Activated T-helper 2 cell treated with anti-CD3 and anti-CD28 coated beads, Interferon-gamma antibody, Interleukin-2, Interleukin-4, amounts not matched to agents 10 μg/mL and 5 μg/mL and 100 μg/mL, durations not matched to agents 14 hours and 24 hours and 36 hours (primary cell): ENCODE data around the gene SKOR1. TPM values are rescaled to one million over a fixed set of nuclear protein-coding genes. Genes with fewer than 3 reads are reported as not detected.

ENCODE experiments used
- DNase-seq: peaks from one replicate; pipeline ENCODE4 v3.0.0; 2021; ENCODE audit warnings: low spot score
- H3K27ac Mint-ChIP-seq: one replicate; pipeline ENCODE4 v1.8.0; 2021; ENCODE audit warnings: mixed read lengths
- H3K27me3 Mint-ChIP-seq: one replicate; pipeline ENCODE4 v1.8.0; 2021; ENCODE audit warnings: low read depth, mixed read lengths
- H3K36me3 Mint-ChIP-seq: one replicate; pipeline ENCODE4 v1.8.0; 2021; ENCODE audit warnings: low read depth, mixed read lengths
- H3K4me1 Mint-ChIP-seq: one replicate; pipeline ENCODE4 v1.8.0; 2021; ENCODE audit warnings: low read depth, mixed read lengths
- H3K4me3 Mint-ChIP-seq: one replicate; pipeline ENCODE4 v1.8.0; 2021; ENCODE audit warnings: low read depth, mild to moderate bottlenecking, moderate library complexity, mixed read lengths
- H3K9me3 Mint-ChIP-seq: one replicate; pipeline ENCODE4 v1.8.0; 2021; ENCODE audit warnings: mixed read lengths
- intact Hi-C: fragments of 100-400 bp; cut with micrococcal nuclease; formaldehyde crosslinking; loops from one replicate; pipeline ENCODE4 v1.15.1; 2023
- total RNA-seq: library from RNA; stranded (reverse); gene quantifications from 2 replicates; pipeline ENCODE4 v1.2.3, GENCODE V29; 2022

The SKOR1 gene
- total RNA-seq, 1 donor from 2014 or later, result 0.21 TPM

GRCh38 chr15:67801926-67802914 is 23.1 kb upstream of the SKOR1 start:
- DNase-seq, result no peak
- no peak overlapping the region for H3K27ac Mint-ChIP-seq
- H3K9me3 Mint-ChIP-seq, result no peaks in the 10 kb centered on the region
- intact Hi-C loops, result no loop called here
- no peaks in the 10 kb centered on the region for H3K36me3 Mint-ChIP-seq
- no peak overlapping the region for H3K4me3 Mint-ChIP-seq
- no peaks in the 10 kb centered on the region for H3K27me3 Mint-ChIP-seq
- H3K4me1 Mint-ChIP-seq, result no peaks in the 10 kb centered on the region

- H3K27me3 Mint-ChIP-seq, result no peaks in the 10 kb centered on the region
- no peaks in the 10 kb centered on the region for H3K36me3 Mint-ChIP-seq
- DNase-seq, result no peak
- H3K9me3 Mint-ChIP-seq, result no peaks in the 10 kb centered on the region
- H3K4me1 Mint-ChIP-seq, result no peaks in the 10 kb centered on the region
- H3K4me3 Mint-ChIP-seq, result no peak overlapping the region
- no peak overlapping the region for H3K27ac Mint-ChIP-seq
- intact Hi-C loops, result no loop called here
Measured at GRCh38 chr15:67803299-67803698, 22.0 kb upstream of the SKOR1 start.

- H3K36me3 Mint-ChIP-seq, result no peaks in the 10 kb centered on the region
- H3K27ac Mint-ChIP-seq, result no peak overlapping the region
- DNase-seq, result no peak
- H3K27me3 Mint-ChIP-seq, result no peaks in the 10 kb centered on the region
- intact Hi-C loops, result no loop called here
- H3K4me1 Mint-ChIP-seq, result no peaks in the 10 kb centered on the region
- H3K9me3 Mint-ChIP-seq, result no peaks in the 10 kb centered on the region
- no peak overlapping the region for H3K4me3 Mint-ChIP-seq
Measured at GRCh38 chr15:67803996-67804843, 21.1 kb upstream of the SKOR1 start.

GRCh38 chr15:67805008-67805665 is 20.2 kb upstream of the SKOR1 start:
- Mint-ChIP-seq H3K9me3 (no peaks in the 10 kb centered on the region), H3K4me1 (no peaks in the 10 kb centered on the region), H3K4me3 (no peak overlapping the region), H3K27me3 (no peaks in the 10 kb centered on the region), H3K36me3 (no peaks in the 10 kb centered on the region), H3K27ac (no peak overlapping the region)
- intact Hi-C loops, result no loop called here
- DNase-seq, result no peak

- Mint-ChIP-seq H3K4me3 (no peak overlapping the region), H3K36me3 (no peaks in the 10 kb centered on the region), H3K27me3 (no peaks in the 10 kb centered on the region), H3K4me1 (no peaks in the 10 kb centered on the region), H3K27ac (no peak overlapping the region), H3K9me3 (no peaks in the 10 kb centered on the region)
- DNase-seq, result no peak
- intact Hi-C loops, result no loop called here
Measured at GRCh38 chr15:67805666-67806516, 19.4 kb upstream of the SKOR1 start.

GRCh38 chr15:67806536-67806935 is 18.8 kb upstream of the SKOR1 start:
- Mint-ChIP-seq H3K27ac (no peak overlapping the region), H3K36me3 (no peaks in the 10 kb centered on the region), H3K27me3 (no peaks in the 10 kb centered on the region), H3K9me3 (no peaks in the 10 kb centered on the region), H3K4me1 (no peaks in the 10 kb centered on the region), H3K4me3 (no peak overlapping the region)
- intact Hi-C loops, result no loop called here
- no peak for DNase-seq

GRCh38 chr15:67807141-67807540 is 18.2 kb upstream of the SKOR1 start:
- Mint-ChIP-seq H3K27me3 (no peaks in the 10 kb centered on the region), H3K9me3 (no peaks in the 10 kb centered on the region), H3K4me3 (no peak overlapping the region), H3K36me3 (no peaks in the 10 kb centered on the region), H3K4me1 (no peaks in the 10 kb centered on the region), H3K27ac (no peak overlapping the region)
- no peak for DNase-seq
- intact Hi-C loops, result no loop called here

- Mint-ChIP-seq H3K27ac (no peak overlapping the region), H3K36me3 (no peaks in the 10 kb centered on the region), H3K4me1 (no peaks in the 10 kb centered on the region), H3K27me3 (peaks cover 2% of the 10 kb centered on the region), H3K4me3 (no peak overlapping the region), H3K9me3 (no peaks in the 10 kb centered on the region)
- no peak for DNase-seq
- intact Hi-C loops, result no loop called here
Measured at GRCh38 chr15:67807836-67808235, 17.5 kb upstream of the SKOR1 start.

- intact Hi-C loops, result no loop called here
- no peak overlapping the region for H3K27ac Mint-ChIP-seq
- H3K4me1 Mint-ChIP-seq, result no peaks in the 10 kb centered on the region
- no peak for DNase-seq
- H3K4me3 Mint-ChIP-seq, result no peak overlapping the region
- H3K36me3 Mint-ChIP-seq, result no peaks in the 10 kb centered on the region
- H3K9me3 Mint-ChIP-seq, result no peaks in the 10 kb centered on the region
- H3K27me3 Mint-ChIP-seq, result peaks cover 2% of the 10 kb centered on the region
Measured at GRCh38 chr15:67808821-67809220, 16.5 kb upstream of the SKOR1 start.

GRCh38 chr15:67809441-67809840 is 15.9 kb upstream of the SKOR1 start:
- Mint-ChIP-seq H3K27me3 (peaks cover 2% of the 10 kb centered on the region), H3K36me3 (no peaks in the 10 kb centered on the region), H3K4me3 (no peak overlapping the region), H3K9me3 (no peaks in the 10 kb centered on the region), H3K4me1 (no peaks in the 10 kb centered on the region), H3K27ac (no peak overlapping the region)
- intact Hi-C loops, result no loop called here
- DNase-seq, result no peak

GRCh38 chr15:67809866-67810265 is 15.4 kb upstream of the SKOR1 start:
- Mint-ChIP-seq H3K4me3 (no peak overlapping the region), H3K27ac (no peak overlapping the region), H3K27me3 (peaks cover 2% of the 10 kb centered on the region), H3K9me3 (no peaks in the 10 kb centered on the region), H3K4me1 (no peaks in the 10 kb centered on the region), H3K36me3 (no peaks in the 10 kb centered on the region)
- DNase-seq, result no peak
- intact Hi-C loops, result no loop called here

- Mint-ChIP-seq H3K27me3 (peaks cover 11% of the 10 kb centered on the region), H3K27ac (no peak overlapping the region), H3K4me3 (no peak overlapping the region), H3K36me3 (no peaks in the 10 kb centered on the region), H3K9me3 (no peaks in the 10 kb centered on the region), H3K4me1 (no peaks in the 10 kb centered on the region)
- DNase-seq, result no peak
- intact Hi-C loops, result no loop called here
Measured at GRCh38 chr15:67812241-67812644, 13.1 kb upstream of the SKOR1 start.
